DMS53 treated with DMSO at 0.1 percent for 48 hours (cell line): ENCODE measurements around the gene CHST11.
"Not testable (repeated sequence)": the region's sequence is repeated elsewhere in the genome, so short reads cannot be mapped to it uniquely, and the experiment has no call there.

Experiments used
- DNase-seq: peaks from one replicate; lab custom pipeline; 2025; ENCODE audit not compliant: unreplicated experiment; lab: John Stamatoyannopoulos, UW

CHST11 gene

GRCh38 chr12:104790296-104791125 is 333.8 kb downstream of the CHST11 start:
- peak; percentile 39 for DNase-seq

GRCh38 chr12:104792570-104792969 is 335.8 kb downstream of the CHST11 start:
- no peak for DNase-seq

GRCh38 chr12:104793285-104793684 is 336.5 kb downstream of the CHST11 start:
- DNase-seq = no peak

- DNase-seq = no peak
These were observed 337.2 kb downstream of the CHST11 start for GRCh38 chr12:104793968-104794367.

- no peak for DNase-seq
These were observed 339.7 kb downstream of the CHST11 start for GRCh38 chr12:104796475-104796862.

GRCh38 chr12:104799458-104799857 is 342.7 kb downstream of the CHST11 start:
- no peak for DNase-seq

- DNase-seq = no peak
These were observed 344.3 kb downstream of the CHST11 start for GRCh38 chr12:104801005-104801404.

GRCh38 chr12:104801427-104801826 is 344.7 kb downstream of the CHST11 start:
- no peak for DNase-seq

- no peak for DNase-seq
These were observed 345.5 kb downstream of the CHST11 start for GRCh38 chr12:104802208-104802607.

GRCh38 chr12:104805186-104805585 is 348.4 kb downstream of the CHST11 start:
- no peak for DNase-seq

- DNase-seq = not testable (repeated sequence)
These were observed 349.4 kb downstream of the CHST11 start for GRCh38 chr12:104806194-104806593.

- DNase-seq = no peak
These were observed 352.5 kb downstream of the CHST11 start for GRCh38 chr12:104809251-104809650.

GRCh38 chr12:104809706-104810385 is 353.1 kb downstream of the CHST11 start:
- DNase-seq = no peak
